GM13976 (cell line): ENCODE data around the gene ALX3.

Experiments used
- DNase-seq: peaks from one replicate; pipeline ENCODE4 v3.0.0; 2012; ENCODE audit warnings: low spot score
- in situ Hi-C: fragments of 300-500 bp; cut with MboI; formaldehyde crosslinking; loops from one replicate; pipeline ENCODE4 v1.12.0; 2022; ENCODE audit warnings: low sequenced_read_pairs, mixed read lengths, inconsistent platforms; ENCODE audit not compliant: unreplicated experiment
- TF ChIP-seq, protein P1 (sequence below): IDR thresholded peaks from 2 replicates; pipeline ENCODE4 v1.5.1; 2012; ENCODE audit warnings: borderline replicate concordance, mild to moderate bottlenecking; ENCODE audit not compliant: insufficient read depth; ENCODE audit errors: extremely low read depth, missing control alignments, control extremely low read depth

ALX3 gene

DNA sequence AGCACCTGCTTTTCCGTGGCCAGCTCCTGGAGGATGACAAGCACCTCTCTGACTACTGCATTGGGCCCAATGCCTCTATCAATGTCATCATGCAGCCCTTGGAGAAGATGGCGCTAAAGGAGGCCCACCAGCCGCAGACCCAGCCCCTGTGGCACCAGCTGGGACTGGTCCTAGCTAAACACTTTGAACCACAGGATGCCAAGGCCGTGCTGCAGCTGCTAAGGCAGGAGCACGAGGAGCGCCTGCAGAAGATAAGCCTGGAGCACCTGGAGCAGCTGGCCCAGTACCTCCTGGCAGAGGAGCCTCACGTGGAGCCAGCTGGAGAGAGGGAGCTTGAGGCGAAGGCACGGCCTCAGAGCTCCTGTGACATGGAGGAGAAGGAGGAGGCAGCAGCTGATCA, 42.2 kb upstream of the ALX3 start:
- no peak for DNase-seq
- in situ Hi-C loops, result no loop called here
- TF ChIP-seq, protein P1, sequence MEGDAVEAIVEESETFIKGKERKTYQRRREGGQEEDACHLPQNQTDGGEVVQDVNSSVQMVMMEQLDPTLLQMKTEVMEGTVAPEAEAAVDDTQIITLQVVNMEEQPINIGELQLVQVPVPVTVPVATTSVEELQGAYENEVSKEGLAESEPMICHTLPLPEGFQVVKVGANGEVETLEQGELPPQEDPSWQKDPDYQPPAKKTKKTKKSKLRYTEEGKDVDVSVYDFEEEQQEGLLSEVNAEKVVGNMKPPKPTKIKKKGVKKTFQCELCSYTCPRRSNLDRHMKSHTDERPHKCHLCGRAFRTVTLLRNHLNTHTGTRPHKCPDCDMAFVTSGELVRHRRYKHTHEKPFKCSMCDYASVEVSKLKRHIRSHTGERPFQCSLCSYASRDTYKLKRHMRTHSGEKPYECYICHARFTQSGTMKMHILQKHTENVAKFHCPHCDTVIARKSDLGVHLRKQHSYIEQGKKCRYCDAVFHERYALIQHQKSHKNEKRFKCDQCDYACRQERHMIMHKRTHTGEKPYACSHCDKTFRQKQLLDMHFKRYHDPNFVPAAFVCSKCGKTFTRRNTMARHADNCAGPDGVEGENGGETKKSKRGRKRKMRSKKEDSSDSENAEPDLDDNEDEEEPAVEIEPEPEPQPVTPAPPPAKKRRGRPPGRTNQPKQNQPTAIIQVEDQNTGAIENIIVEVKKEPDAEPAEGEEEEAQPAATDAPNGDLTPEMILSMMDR, result no peak

DNA sequence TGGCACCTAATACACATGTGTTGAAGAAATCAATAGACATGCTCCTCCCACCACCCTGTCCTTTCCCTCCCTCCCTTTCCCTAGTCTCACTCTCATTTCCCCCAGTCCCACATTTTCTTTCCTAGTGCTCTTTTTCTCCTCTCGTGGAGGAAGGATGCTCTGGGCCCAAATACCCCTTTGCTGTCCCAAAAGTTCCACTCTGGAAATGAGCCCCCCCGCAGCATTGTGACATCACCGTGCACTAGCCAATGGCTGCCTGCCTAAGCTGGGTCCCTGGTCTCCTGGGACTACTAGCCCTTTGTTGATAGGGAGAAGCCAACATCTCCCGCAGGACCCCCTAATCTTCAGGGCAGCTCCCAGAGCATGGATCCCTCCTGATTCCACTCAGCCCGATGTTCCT, 41.7 kb upstream of the ALX3 start, which contains the start of gene UBL4B:
Gene UBL4B, plus strand, starts transcription at position 301 of the 400 bp plus-strand sequence. Its CDS starts 92 bp downstream, at position 393.
- in situ Hi-C loops, result no loop called here
- TF ChIP-seq, protein P1, result no peak
- DNase-seq, result no peak

DNA sequence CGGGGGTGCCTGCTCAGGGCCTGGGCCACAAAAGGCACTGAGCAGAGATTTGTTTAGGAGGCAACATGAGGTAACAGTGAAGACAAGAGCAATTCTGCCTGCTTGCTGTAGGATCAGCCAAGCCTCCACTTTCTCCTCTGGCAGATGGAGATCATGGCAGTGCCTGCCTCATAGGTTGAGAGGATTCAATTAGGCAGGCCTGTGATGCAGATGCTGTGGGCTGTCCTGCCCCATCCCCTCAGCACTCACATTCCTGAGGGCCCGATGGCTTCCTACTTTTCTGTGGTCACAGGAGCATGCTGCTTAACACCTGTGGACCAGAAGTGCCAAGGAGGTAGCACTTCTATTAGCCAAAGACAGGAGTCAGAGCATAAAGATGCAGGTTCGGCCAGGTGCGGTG, 40.6 kb upstream of the ALX3 start:
- TF ChIP-seq, protein P1, result no peak
- no peak for DNase-seq
- in situ Hi-C loops, result no loop called here

DNA sequence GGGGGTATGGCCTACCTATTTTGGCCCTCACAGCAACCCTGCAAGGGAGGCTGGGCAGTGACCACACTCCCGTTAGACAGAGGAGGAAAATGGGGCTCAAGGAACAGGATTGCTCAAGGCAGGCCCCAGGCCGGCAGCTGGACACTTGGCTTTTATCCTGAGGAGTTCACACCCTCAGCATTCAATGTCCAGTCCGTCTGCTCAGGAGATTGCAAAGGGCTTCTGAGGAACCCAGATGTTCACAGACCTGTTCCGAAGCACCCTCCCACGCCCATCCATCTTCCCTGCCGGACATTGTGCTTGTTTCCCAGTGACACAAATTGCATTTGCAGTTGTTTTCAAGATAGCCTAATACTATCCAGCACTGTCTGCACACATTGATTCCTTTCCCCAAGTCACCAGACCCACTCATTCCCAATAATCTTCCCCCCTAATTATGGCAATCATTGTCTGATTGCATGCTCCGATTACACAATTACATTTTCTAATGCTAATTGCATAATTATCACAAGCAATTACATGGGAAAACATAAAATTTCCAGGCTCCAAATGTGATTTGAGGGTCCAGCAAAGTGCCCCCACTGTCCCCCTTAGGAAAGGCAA, 37.5 kb upstream of the ALX3 start:
- DNase-seq, result no peak
- TF ChIP-seq, protein P1, result no peak
- in situ Hi-C loops, result no loop called here

DNA sequence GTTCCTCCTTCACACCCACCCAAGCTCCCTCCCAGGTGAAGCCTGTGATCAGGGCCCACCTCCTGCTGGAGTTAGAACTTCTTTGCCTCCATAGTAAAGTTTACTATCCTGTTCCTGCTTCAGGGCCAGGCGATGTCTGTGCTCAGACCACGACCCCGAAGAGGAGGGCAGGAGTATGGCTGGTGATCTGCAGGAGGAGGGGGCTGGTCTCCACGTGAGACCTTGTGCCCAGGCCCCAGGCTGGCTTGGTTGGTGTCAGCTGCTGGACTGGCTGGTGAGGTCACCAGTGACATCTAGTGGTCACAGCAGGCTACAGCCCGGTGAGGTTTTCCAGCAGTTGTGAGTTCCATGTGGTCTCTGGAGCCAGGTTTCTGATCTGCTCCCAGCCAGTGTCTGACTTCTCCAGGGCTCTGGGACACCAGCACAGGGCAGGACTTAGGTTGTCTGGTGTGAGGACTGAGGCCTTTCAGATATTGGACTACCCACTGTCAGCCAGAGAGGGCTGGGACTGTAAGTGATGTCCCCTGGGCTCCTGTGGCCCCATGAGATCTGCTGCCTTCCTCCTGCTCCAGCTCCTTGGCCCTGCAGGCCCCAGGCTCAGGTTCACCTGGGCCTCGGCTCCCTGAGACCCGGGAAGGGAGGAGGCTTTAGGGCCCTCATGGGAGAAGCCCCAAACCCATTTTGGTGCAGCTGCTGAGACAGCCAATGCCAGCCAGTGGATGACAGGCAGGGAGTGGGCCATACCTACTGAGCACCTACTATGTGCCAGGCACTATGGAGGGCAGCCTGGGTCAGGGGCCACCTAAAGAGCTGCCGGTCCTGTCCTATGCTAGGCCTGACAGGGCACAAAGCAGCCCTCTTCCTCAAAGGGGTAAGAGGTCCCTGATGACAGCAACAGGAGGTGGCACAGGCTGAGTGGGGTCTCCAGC, 35.8 kb upstream of the ALX3 start:
- peak; percentile 85 for DNase-seq
- in situ Hi-C loops, result no loop called here
- TF ChIP-seq, protein P1, result peak; percentile 95

DNA sequence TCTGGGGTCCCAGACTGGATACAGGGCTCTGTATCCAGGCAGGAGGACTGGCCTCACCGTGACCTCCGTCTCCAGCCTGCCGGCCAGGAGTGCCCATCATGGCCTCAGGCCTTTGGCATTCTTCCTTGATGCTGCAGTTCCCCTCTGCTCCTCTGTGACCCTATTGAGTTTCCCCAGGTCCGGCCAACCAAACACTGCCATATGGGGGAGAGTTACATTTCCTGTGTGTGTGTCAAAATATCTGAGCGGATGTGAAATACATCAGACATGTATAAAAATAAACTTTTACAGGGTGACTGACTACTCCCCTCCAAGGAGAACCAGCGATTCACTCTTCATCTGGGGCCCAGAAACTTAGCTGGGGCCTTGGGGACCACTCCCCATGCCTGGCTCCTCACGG, 31.6 kb upstream of the ALX3 start:
- in situ Hi-C loops, result no loop called here
- peak; percentile 58 for DNase-seq
- TF ChIP-seq, protein P1, result no peak
